Right lobe of liver (tissue), 6 donors: ENCODE measurements around the gene MPP4. TPM values are rescaled to one million over a fixed set of nuclear protein-coding genes. Genes with fewer than 3 reads are reported as not detected.

Source experiments
- ATAC-seq, 4 donors: fragments of 200-7000 bp; cut with Tn5 transposase; one replicate each; pipeline ENCODE4 v1.9.1; 2020; ENCODE audit warnings: mild to moderate bottlenecking in 4 of 4, moderate library complexity in 4 of 4
- DNase-seq, 3 donors: peaks; one replicate each; pipeline ENCODE4 v3.0.0-alpha.2; 2020
- H3K27ac ChIP-seq, 3 donors: fragments of 200-600 bp; one replicate each; pipeline ENCODE4 v1.8.0; 2022
- H3K27me3 ChIP-seq, 2 donors: fragments of 200-600 bp; one replicate each; pipeline ENCODE4 v1.8.0; 2022
- H3K36me3 ChIP-seq, 4 donors: fragments of 200-600 bp; sonication (generic) in 1 of 4; one replicate each; pipeline versions ENCODE4 v1.5.1 to v1.8.0; 2017 to 2022; ENCODE audit warnings: control low read depth in 1 of 4
- H3K4me1 ChIP-seq, 4 donors: fragments of 200-600 bp; sonication (generic) in 1 of 4; one replicate each; pipeline versions ENCODE4 v1.5.1 to v1.8.0; 2017 to 2022; ENCODE audit warnings: control low read depth in 1 of 4
- H3K4me3 ChIP-seq, 3 donors: fragments of 200-600 bp; one replicate each; pipeline ENCODE4 v1.8.0; 2022
- H3K9me3 ChIP-seq, 4 donors: fragments of 200-600 bp; sonication (generic) in 1 of 4; one replicate each; pipeline versions ENCODE4 v1.5.1 to v1.8.0; 2017 to 2022; ENCODE audit warnings: control low read depth in 1 of 4
- POLR2A ChIP-seq: fragments of 450-650 bp; IDR thresholded peaks from one replicate; pipeline ENCODE4 v1.6.1; 2017; ENCODE audit warnings: antibody characterized with exemption, mild to moderate bottlenecking
- WGBS: methylation state at CpG from one replicate; pipeline ENCODE4 v1.1.6; 2018; ENCODE audit warnings: low coverage, low lambda C conversion rate; ENCODE audit not compliant: insufficient coverage; ENCODE audit errors: missing lambda C conversion rate; 5-methylcytosine and 5-hydroxymethylcytosine counted together
- intact Hi-C, 2 donors: fragments of 100-400 bp; cut with DNase I; formaldehyde crosslinking; loops; one replicate each; pipeline versions ENCODE4 v1.11.2 to v1.14.1; 2022
- total RNA-seq, 6 experiments: library from RNA; depleted of rRNA in 2 of 6; stranded (reverse); fragments of >200 nt in 2 of 6; fragmentation: NEBNext Ultra II Directional in 3 of 6; extraction: Animal tissue kit (Norgen Biotek cat#: 25700) in 3 of 6; gene quantifications; one replicate each; pipeline versions ENCODE4 v1.1.0 to v1.2.4, GENCODE V29; 2016 to 2023
- TF ChIP-seq, protein P1 (sequence below), 4 donors: fragments of 200-600 bp in 3 of 4; fragments of 450-650 bp in 1 of 4; IDR thresholded peaks; one replicate each; pipeline versions ENCODE4 v1.5.1 to v1.8.0; 2016 to 2022; ENCODE audit warnings: antibody characterized with exemption in 4 of 4, mild to moderate bottlenecking in 2 of 4
- donor health status: DM: no; HTN: yes; CAD: no.
- donor health status: DM: no; HTN: no; CAD: no.
- donor health status: DM: no; HTN: no; CAD: no.
- donor health status: DM: no; HTN: yes; CAD: no.
- donor health status: DM: no; HTN: yes; CAD: no.

MPP4 gene
- total RNA-seq, 6 experiments from 2014 or later, result 0.12 to 0.15 TPM; not detected in 4

DNA sequence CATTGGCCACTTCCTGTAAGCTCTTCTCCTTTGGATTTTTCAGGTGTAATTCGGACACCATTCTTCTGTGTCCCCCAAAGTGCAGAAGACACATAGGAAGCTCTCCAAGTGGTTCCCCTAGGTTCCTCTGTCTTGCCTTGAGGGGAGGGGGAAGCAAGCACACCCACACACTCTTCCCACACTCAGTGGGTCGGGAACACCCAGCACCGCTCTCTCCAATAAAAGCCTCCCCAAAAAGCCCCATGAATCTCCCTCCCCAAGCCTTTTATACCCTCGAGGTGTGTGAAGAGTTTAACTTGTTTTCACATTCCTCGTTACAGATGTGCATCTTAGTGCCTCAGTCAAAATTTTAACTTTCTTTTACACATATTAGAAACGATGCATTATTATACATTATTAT lies 45.2 kb downstream of the MPP4 start:
- no peak overlapping the region for H3K27ac ChIP-seq
- intact Hi-C loops, result no loop called here
- H3K4me1 ChIP-seq, result no peaks in the 10 kb centered on the region
- TF ChIP-seq, protein P1, sequence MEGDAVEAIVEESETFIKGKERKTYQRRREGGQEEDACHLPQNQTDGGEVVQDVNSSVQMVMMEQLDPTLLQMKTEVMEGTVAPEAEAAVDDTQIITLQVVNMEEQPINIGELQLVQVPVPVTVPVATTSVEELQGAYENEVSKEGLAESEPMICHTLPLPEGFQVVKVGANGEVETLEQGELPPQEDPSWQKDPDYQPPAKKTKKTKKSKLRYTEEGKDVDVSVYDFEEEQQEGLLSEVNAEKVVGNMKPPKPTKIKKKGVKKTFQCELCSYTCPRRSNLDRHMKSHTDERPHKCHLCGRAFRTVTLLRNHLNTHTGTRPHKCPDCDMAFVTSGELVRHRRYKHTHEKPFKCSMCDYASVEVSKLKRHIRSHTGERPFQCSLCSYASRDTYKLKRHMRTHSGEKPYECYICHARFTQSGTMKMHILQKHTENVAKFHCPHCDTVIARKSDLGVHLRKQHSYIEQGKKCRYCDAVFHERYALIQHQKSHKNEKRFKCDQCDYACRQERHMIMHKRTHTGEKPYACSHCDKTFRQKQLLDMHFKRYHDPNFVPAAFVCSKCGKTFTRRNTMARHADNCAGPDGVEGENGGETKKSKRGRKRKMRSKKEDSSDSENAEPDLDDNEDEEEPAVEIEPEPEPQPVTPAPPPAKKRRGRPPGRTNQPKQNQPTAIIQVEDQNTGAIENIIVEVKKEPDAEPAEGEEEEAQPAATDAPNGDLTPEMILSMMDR (IDR thresholded peaks at IDR 0.05), result no peak
- TF ChIP-seq POLR2A, result no peak
- H3K36me3 ChIP-seq, result no peaks in the 10 kb centered on the region
- DNase-seq (no peak), ATAC-seq (no peak)
- H3K27me3 ChIP-seq, result no peaks in the 10 kb centered on the region
- no peaks in the 10 kb centered on the region for H3K9me3 ChIP-seq
- WGBS, result 54% methylated on average over 6 of the region's 6 CpGs
- no peak overlapping the region for H3K4me3 ChIP-seq

DNA sequence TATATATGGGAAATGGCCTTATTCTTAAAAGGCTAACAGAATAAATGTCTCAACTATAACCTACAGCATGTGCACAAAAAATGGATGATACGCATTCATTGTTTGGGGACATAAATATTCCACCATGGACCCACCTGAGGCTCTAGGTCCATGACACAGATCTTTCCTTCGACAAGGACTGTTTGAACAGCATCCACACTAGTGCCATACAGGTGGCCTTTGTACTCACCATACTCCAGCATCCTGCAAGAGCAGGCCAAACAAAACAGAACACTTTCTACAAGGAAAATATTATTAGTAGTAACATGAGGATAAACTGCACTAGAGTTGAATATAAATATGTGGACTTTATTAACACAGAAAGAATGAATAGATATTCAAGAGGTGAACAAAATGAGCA lies 49.0 kb downstream of the MPP4 start:
- TF ChIP-seq POLR2A, result no peak
- TF ChIP-seq, protein P1 (IDR thresholded peaks at IDR 0.05), result no peak
- 67% methylated on average over 2 of the region's 2 CpGs for WGBS
- Histone ChIP-seq H3K27ac (no peak overlapping the region), H3K4me3 (no peak overlapping the region), H3K4me1 (no peaks in the 10 kb centered on the region), H3K27me3 (no peaks in the 10 kb centered on the region), H3K36me3 (no peaks in the 10 kb centered on the region), H3K9me3 (no peaks in the 10 kb centered on the region)
- DNase-seq (no peak), ATAC-seq (no peak)
- intact Hi-C loops, result no loop called here

DNA sequence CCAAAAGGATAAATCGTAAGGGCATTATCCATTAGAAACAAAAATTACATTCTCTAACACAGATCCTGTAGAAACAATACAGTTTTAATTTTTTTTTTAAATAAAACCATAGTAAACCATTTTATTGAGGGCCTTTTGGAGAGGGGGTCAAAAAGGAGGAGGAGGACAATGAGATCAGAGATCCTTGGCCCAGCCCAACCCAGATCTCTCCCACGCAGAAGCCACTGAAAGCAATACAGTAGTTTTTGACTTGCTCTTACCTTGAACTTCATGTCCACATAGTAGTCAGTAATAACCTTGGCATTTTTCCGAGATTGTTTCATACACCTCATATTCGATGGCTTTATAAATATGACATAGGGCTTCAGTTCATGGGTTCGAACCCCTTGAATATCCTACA lies 51.0 kb downstream of the MPP4 start:
- ATAC-seq (no peak), DNase-seq (no peak)

DNA sequence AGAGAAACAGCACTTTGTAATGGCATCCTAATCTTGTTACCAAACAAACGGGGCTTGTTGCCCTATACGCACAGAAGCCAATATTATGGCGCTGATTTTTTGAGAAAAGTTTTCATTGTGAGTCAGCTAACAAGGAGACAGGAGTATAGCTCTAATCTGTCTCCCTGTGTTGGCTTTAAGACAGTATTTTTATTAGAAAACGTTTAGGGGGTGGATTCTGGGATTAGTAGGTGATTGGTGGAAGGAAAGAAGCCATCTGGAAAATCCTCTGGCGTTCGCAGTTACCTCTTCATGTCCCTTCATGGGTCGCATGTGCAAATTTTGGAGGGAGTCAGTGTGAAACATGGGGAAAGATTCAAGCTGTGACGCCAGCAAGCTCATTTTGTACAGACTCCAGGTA lies 54.4 kb downstream of the MPP4 start:
- H3K27me3 ChIP-seq, result no peaks in the 10 kb centered on the region
- no peaks in the 10 kb centered on the region for H3K9me3 ChIP-seq
- H3K27ac ChIP-seq, result no peak overlapping the region
- ATAC-seq (no peak), DNase-seq (no peak)
- intact Hi-C loops, result no loop called here
- H3K4me3 ChIP-seq, result no peak overlapping the region
- 58% methylated on average over 8 of the region's 8 CpGs for WGBS
- no peak for TF ChIP-seq POLR2A
- TF ChIP-seq, protein P1 (IDR thresholded peaks at IDR 0.05), result no peak
- no peaks in the 10 kb centered on the region for H3K36me3 ChIP-seq
- H3K4me1 ChIP-seq, result no peaks in the 10 kb centered on the region

More for the DNA sequence above, 51.0 kb downstream of the MPP4 start:
- Histone ChIP-seq H3K4me3 (no peak overlapping the region), H3K27me3 (no peaks in the 10 kb centered on the region), H3K9me3 (no peaks in the 10 kb centered on the region), H3K27ac (no peak overlapping the region), H3K4me1 (no peaks in the 10 kb centered on the region), H3K36me3 (no peaks in the 10 kb centered on the region)
- intact Hi-C loops, result no loop called here
- no peak for TF ChIP-seq POLR2A
- WGBS, result 73% methylated on average over 5 of the region's 5 CpGs

DNA sequence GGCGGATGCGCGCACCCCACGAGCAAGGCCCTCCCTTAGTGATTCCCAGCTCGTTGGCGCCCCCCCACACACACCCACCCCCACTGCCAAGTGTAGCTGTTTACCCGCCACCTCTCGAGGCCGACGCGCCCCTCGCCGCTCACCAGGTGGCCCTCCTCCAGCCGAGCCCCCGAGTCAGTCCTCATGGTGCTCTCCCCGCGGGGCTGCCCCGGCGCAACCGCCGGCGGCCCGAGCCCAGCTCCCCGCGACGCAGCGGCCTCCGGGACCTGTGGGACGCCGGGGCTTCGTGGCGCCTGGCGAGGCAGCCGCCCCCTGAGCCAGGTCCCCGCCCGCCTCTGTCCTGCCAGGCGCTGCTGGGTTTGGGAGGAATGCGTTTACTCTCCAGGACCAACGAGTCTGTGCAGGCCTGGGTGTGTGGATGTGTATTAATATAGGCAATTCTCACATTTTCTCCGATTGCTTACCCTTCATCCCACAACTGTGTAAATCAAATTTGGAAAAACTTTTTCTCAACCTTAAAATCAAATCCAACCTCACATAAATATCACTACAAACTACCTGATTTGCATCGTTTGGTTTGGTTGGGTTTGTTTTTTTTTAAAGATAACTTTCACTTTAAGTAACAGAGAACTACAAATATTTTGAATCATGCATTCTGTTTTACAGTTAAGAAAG lies 55.1 kb downstream of the MPP4 start, which contains the start of gene TMEM237:
TMEM237 (minus strand) TSS at position 288 of the 675 bp plus-strand sequence; CDS start at position 185, 103 bp downstream.
- no peak for TF ChIP-seq POLR2A
- TF ChIP-seq, protein P1 (IDR thresholded peaks at IDR 0.05), result no peak
- DNase-seq, result peak in 2 of 3 donors; percentile 57 to 65
- Histone ChIP-seq H3K27ac (peak within 1 kb of the TSS; percentile 71 to 80 (median 72)), H3K27me3 (no peaks in the 10 kb centered on the region), H3K4me3 (peak within 1 kb of the TSS; percentile 83 to 91 (median 86)), H3K9me3 (no peaks in the 10 kb centered on the region), H3K4me1 (no peaks in the 10 kb centered on the region), H3K36me3 (no peaks in the 10 kb centered on the region)
- intact Hi-C loops, result no loop called here
- 1% methylated on average over 16 of the region's 41 CpGs for WGBS
- peak; percentile 68 to 80 (median 76) for ATAC-seq
